NCI-H187 (cell line): ENCODE data around the gene BCL2.

Experiments used
- DNase-seq, 2 experiments: peaks; one replicate each; lab custom pipeline; 2025; lab: John Stamatoyannopoulos, UW

BCL2 gene

GRCh38 chr18:63309422-63309821, 10.1 kb downstream of the BCL2 start:
- no peak for DNase-seq

- no peak for DNase-seq
These were observed 11.9 kb downstream of the BCL2 start for GRCh38 chr18:63307551-63308200.

GRCh38 chr18:63306819-63307550, 12.6 kb downstream of the BCL2 start:
- no peak for DNase-seq

- no peak for DNase-seq
These were observed 13.3 kb downstream of the BCL2 start for GRCh38 chr18:63306249-63306648.

- no peak for DNase-seq
These were observed 16.0 kb downstream of the BCL2 start for GRCh38 chr18:63303547-63303946.

- no peak for DNase-seq
These were observed 16.7 kb downstream of the BCL2 start for GRCh38 chr18:63302636-63303405.

GRCh38 chr18:63302220-63302619, 17.3 kb downstream of the BCL2 start:
- DNase-seq: no peak

GRCh38 chr18:63301434-63301833, 18.1 kb downstream of the BCL2 start:
- no peak for DNase-seq

GRCh38 chr18:63299837-63300745, 19.5 kb downstream of the BCL2 start:
- no peak for DNase-seq

GRCh38 chr18:63298400-63299365, 20.9 kb downstream of the BCL2 start:
- DNase-seq: no peak

GRCh38 chr18:63297687-63298399, 21.7 kb downstream of the BCL2 start:
- no peak for DNase-seq

GRCh38 chr18:63293935-63294334, 25.6 kb downstream of the BCL2 start:
- no peak for DNase-seq

- no peak for DNase-seq
These were observed 26.5 kb downstream of the BCL2 start for GRCh38 chr18:63292831-63293683.

GRCh38 chr18:63291278-63291677, 28.3 kb downstream of the BCL2 start:
- no peak for DNase-seq

GRCh38 chr18:63290821-63291200, 28.8 kb downstream of the BCL2 start:
- no peak for DNase-seq

GRCh38 chr18:63290166-63290820, 29.3 kb downstream of the BCL2 start:
- DNase-seq: no peak

GRCh38 chr18:63288311-63288710, 31.3 kb downstream of the BCL2 start:
- DNase-seq: no peak

- DNase-seq: no peak
These were observed 31.8 kb downstream of the BCL2 start for GRCh38 chr18:63287691-63288220.
